ENCODE measurements around the gene TIMP3.
"Not testable (repeated sequence)": the region's sequence is repeated elsewhere in the genome, so short reads cannot be mapped to it uniquely, and the experiment has no call there.

Gene TIMP3

GRCh38 chr22:32801537-32802236, at the start of gene TIMP3:
Gene TIMP3, plus strand, starts transcription at chr22:32801705. Its CDS starts 297 bp downstream, at chr22:32802002.
- H3K9ac ChIP-seq (ENCODE audit: low read length) = peak within 1 kb of the TSS; percentile 93
- peaks cover 6% of the 10 kb centered on the region for H3K36me3 ChIP-seq (ENCODE audit: control insufficient read depth, insufficient read depth, low read length, severe bottlenecking)
- H3K4me3 ChIP-seq (ENCODE audit: low read length) = peak within 1 kb of the TSS; percentile 82
- peak; percentile 93 for DNase-seq (ENCODE audit: low read depth)
- no peaks in the 10 kb centered on the region for H3K9me3 ChIP-seq (ENCODE audit: control insufficient read depth, low read length)
- H3K4me1 ChIP-seq (ENCODE audit: control insufficient read depth, insufficient read depth, low read length) = peaks cover 43% of the 10 kb centered on the region
- no peaks in the 10 kb centered on the region for H3K27me3 ChIP-seq (replicated peaks; ENCODE audit: control insufficient read depth, insufficient read depth, low read length)

DNA sequence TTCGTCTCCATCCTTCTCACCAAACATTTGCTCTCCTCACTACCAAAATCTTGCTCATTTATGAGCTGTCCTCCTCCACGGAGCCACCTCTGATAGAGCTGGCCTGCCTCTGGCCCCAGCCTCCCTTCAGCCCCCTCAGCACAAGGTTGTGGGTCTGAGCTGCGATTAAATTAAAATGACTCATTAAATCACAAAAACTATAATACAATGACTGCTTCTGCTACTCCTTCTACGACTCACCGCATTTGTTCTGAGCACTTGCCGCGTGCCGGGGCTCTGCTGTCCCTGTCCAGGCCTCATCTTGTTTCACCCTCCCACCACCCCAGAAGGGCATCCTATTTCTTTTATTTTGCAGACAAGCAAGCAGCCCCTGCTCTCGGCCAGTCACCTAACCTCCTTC, 49.2 kb upstream of the TIMP3 start:
- H3K9ac ChIP-seq (ENCODE audit: low read length) = peak overlapping the region; percentile 40
- H3K4me1 ChIP-seq (ENCODE audit: control insufficient read depth, insufficient read depth, low read length) = peaks cover 31% of the 10 kb centered on the region
- H3K4me3 ChIP-seq (ENCODE audit: low read length) = no peak overlapping the region
- no peak for DNase-seq (ENCODE audit: low read depth)
- H3K36me3 ChIP-seq (ENCODE audit: control insufficient read depth, insufficient read depth, low read length, severe bottlenecking) = no peaks in the 10 kb centered on the region
- H3K9me3 ChIP-seq (ENCODE audit: control insufficient read depth, low read length) = no peaks in the 10 kb centered on the region
- H3K27me3 ChIP-seq (replicated peaks; ENCODE audit: control insufficient read depth, insufficient read depth, low read length) = no peaks in the 10 kb centered on the region

- no peaks in the 10 kb centered on the region for H3K9me3 ChIP-seq (ENCODE audit: control insufficient read depth, low read length)
- no peaks in the 10 kb centered on the region for H3K27me3 ChIP-seq (replicated peaks; ENCODE audit: control insufficient read depth, insufficient read depth, low read length)
- H3K4me3 ChIP-seq (ENCODE audit: low read length) = no peak overlapping the region
- H3K36me3 ChIP-seq (ENCODE audit: control insufficient read depth, insufficient read depth, low read length, severe bottlenecking) = no peaks in the 10 kb centered on the region
- peaks cover 31% of the 10 kb centered on the region for H3K4me1 ChIP-seq (ENCODE audit: control insufficient read depth, insufficient read depth, low read length)
- peak overlapping the region; percentile 40 for H3K9ac ChIP-seq (ENCODE audit: low read length)
- no peak for DNase-seq (ENCODE audit: low read depth)
Measured at GRCh38 chr22:32752816-32753520, 48.5 kb upstream of the TIMP3 start.

- H3K9ac ChIP-seq (ENCODE audit: low read length) = no peak overlapping the region
- peaks cover 31% of the 10 kb centered on the region for H3K4me1 ChIP-seq (ENCODE audit: control insufficient read depth, insufficient read depth, low read length)
- H3K27me3 ChIP-seq (replicated peaks; ENCODE audit: control insufficient read depth, insufficient read depth, low read length) = no peaks in the 10 kb centered on the region
- no peaks in the 10 kb centered on the region for H3K36me3 ChIP-seq (ENCODE audit: control insufficient read depth, insufficient read depth, low read length, severe bottlenecking)
- no peak for DNase-seq (ENCODE audit: low read depth)
- H3K9me3 ChIP-seq (ENCODE audit: control insufficient read depth, low read length) = no peaks in the 10 kb centered on the region
- no peak overlapping the region for H3K4me3 ChIP-seq (ENCODE audit: low read length)
Measured at GRCh38 chr22:32753591-32753990, 47.9 kb upstream of the TIMP3 start.

DNA sequence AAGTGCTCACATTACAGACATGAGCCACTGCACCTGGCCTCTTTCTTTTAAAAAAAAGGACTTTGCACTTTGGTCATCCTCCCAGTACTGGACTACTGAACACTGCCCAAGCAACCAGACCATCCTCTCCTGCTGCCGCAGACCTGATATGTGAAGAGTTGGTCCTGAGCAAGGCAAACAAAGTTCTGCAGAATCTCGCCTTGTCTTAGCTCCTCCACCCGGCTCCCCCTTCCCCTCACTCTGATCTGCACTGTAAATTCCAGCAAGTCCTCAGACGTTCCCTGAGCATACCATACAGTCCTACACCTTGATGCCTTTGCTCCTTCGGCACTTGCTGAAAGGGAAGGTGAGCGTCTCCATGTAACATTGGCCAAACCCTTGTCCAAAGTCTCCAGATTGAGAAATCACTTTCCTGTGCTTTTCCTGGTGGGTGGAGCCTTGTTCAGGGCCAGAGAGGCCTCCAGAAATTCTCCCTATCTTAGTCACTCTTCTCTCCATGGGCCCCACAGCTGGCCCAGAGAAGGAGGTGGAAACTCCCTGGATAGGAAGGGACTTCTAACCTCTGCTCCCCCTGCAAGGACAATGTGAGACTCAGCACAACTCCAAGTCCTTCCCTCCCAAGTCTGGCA, 47.0 kb upstream of the TIMP3 start:
- no peak overlapping the region for H3K4me3 ChIP-seq (ENCODE audit: low read length)
- H3K4me1 ChIP-seq (ENCODE audit: control insufficient read depth, insufficient read depth, low read length) = peaks cover 38% of the 10 kb centered on the region
- peak; percentile 66 for DNase-seq (ENCODE audit: low read depth)
- H3K9ac ChIP-seq (ENCODE audit: low read length) = no peak overlapping the region
- no peaks in the 10 kb centered on the region for H3K27me3 ChIP-seq (replicated peaks; ENCODE audit: control insufficient read depth, insufficient read depth, low read length)
- H3K36me3 ChIP-seq (ENCODE audit: control insufficient read depth, insufficient read depth, low read length, severe bottlenecking) = no peaks in the 10 kb centered on the region
- no peaks in the 10 kb centered on the region for H3K9me3 ChIP-seq (ENCODE audit: control insufficient read depth, low read length)

- H3K9me3 ChIP-seq (ENCODE audit: control insufficient read depth, low read length); H3K9ac ChIP-seq (ENCODE audit: low read length); H3K27me3 ChIP-seq (replicated peaks; ENCODE audit: control insufficient read depth, insufficient read depth, low read length); H3K36me3 ChIP-seq (ENCODE audit: control insufficient read depth, insufficient read depth, low read length, severe bottlenecking); DNase-seq (ENCODE audit: low read depth); H3K4me3 ChIP-seq (ENCODE audit: low read length): not testable (repeated sequence)
- peaks cover 52% of the 10 kb centered on the region for H3K4me1 ChIP-seq (ENCODE audit: control insufficient read depth, insufficient read depth, low read length)
Measured at GRCh38 chr22:32757086-32757762, 44.3 kb upstream of the TIMP3 start.

DNA sequence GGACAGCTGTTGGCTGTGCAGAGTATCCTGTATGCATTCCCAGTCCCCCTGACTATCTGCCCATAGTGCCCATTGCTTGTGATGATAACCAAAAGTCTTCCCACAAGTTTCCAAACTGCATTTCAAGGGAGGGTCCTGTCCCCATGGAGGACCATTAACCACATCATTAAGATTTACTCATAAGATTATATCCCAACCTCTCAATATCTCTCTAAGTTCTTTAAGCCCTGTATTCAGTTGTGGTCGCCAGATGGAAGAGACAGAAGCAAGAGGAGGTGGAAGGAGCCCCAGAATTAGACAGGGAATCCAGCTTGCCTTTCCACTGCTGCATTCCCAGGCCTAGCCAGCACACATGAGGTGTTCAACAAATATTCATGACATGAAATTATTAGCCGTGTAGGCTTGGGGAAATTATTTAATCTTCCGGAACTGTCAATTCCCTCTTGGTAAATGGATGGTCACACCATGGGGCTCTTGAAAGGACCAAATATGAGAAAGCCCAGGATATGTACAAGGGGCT, 42.6 kb upstream of the TIMP3 start:
- H3K4me1 ChIP-seq (ENCODE audit: control insufficient read depth, insufficient read depth, low read length) = peaks cover 47% of the 10 kb centered on the region
- DNase-seq (ENCODE audit: low read depth) = no peak
- H3K9me3 ChIP-seq (ENCODE audit: control insufficient read depth, low read length) = no peaks in the 10 kb centered on the region
- H3K4me3 ChIP-seq (ENCODE audit: low read length) = no peak overlapping the region
- no peaks in the 10 kb centered on the region for H3K27me3 ChIP-seq (replicated peaks; ENCODE audit: control insufficient read depth, insufficient read depth, low read length)
- H3K36me3 ChIP-seq (ENCODE audit: control insufficient read depth, insufficient read depth, low read length, severe bottlenecking) = no peaks in the 10 kb centered on the region
- no peak overlapping the region for H3K9ac ChIP-seq (ENCODE audit: low read length)

GRCh38 chr22:32760396-32760795, 41.1 kb upstream of the TIMP3 start:
- Histone ChIP-seq H3K4me1 (ENCODE audit: control insufficient read depth, insufficient read depth, low read length) (peaks cover 49% of the 10 kb centered on the region), H3K9me3 (ENCODE audit: control insufficient read depth, low read length) (no peaks in the 10 kb centered on the region), H3K36me3 (ENCODE audit: control insufficient read depth, insufficient read depth, low read length, severe bottlenecking) (no peaks in the 10 kb centered on the region), H3K4me3 (ENCODE audit: low read length) (no peak overlapping the region), H3K9ac (ENCODE audit: low read length) (no peak overlapping the region), H3K27me3 (replicated peaks; ENCODE audit: control insufficient read depth, insufficient read depth, low read length) (no peaks in the 10 kb centered on the region)
- no peak for DNase-seq (ENCODE audit: low read depth)

GRCh38 chr22:32760815-32761214, 40.7 kb upstream of the TIMP3 start:
- peaks cover 50% of the 10 kb centered on the region for H3K4me1 ChIP-seq (ENCODE audit: control insufficient read depth, insufficient read depth, low read length)

DNA sequence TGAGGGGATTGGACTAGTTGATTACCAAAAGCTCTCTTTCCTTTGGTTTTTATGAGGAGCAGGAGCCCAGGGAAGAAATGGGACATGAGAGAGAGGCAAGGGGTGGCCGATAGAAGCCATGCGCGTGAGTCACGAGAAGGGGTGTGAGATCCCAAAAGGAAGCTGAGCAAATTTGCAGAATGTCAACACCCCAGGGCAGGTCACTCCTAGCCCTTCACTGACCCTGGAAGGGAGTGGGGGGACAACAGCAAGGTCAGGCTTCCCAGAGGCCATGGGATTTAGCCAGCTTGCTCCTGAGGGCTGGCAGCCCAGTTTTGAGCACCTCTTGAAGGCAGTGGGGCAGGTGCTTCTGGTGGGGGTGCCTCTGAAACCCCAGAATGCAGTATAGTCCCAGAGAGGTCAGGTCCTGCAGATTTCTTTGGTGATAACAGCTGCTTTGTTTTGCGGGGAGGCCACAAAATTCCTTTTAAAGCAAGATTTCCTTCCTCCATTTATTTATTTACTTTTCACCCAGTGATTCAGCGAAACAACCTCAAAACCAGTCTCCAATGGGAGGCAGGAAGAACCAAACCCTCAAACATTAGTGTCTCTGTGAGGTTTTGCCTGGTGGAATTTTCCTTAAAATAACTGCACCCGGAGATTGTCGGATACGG, 40.1 kb upstream of the TIMP3 start:
- DNase-seq (ENCODE audit: low read depth) = peak; percentile 35
- Histone ChIP-seq H3K4me1 (ENCODE audit: control insufficient read depth, insufficient read depth, low read length) (peaks cover 50% of the 10 kb centered on the region), H3K27me3 (replicated peaks; ENCODE audit: control insufficient read depth, insufficient read depth, low read length) (no peaks in the 10 kb centered on the region), H3K9me3 (ENCODE audit: control insufficient read depth, low read length) (no peaks in the 10 kb centered on the region), H3K9ac (ENCODE audit: low read length) (no peak overlapping the region), H3K4me3 (ENCODE audit: low read length) (no peak overlapping the region), H3K36me3 (ENCODE audit: control insufficient read depth, insufficient read depth, low read length, severe bottlenecking) (no peaks in the 10 kb centered on the region)

More at GRCh38 chr22:32760815-32761214, 40.7 kb upstream of the TIMP3 start:
- no peaks in the 10 kb centered on the region for H3K27me3 ChIP-seq (replicated peaks; ENCODE audit: control insufficient read depth, insufficient read depth, low read length)
- H3K9me3 ChIP-seq (ENCODE audit: control insufficient read depth, low read length) = no peaks in the 10 kb centered on the region
- H3K4me3 ChIP-seq (ENCODE audit: low read length) = no peak overlapping the region
- DNase-seq (ENCODE audit: low read depth) = no peak
- no peak overlapping the region for H3K9ac ChIP-seq (ENCODE audit: low read length)
- H3K36me3 ChIP-seq (ENCODE audit: control insufficient read depth, insufficient read depth, low read length, severe bottlenecking) = no peaks in the 10 kb centered on the region

Data from adipocyte (in vitro differentiated cells).